H9 (cell line): Measurements from ENCODE around the gene NT5C2. TPM values are rescaled to one million over a fixed set of nuclear protein-coding genes. Genes with fewer than 3 reads are reported as not detected.

Source experiments
- DNase-seq: peaks from one replicate; pipeline ENCODE4 v3.0.0-alpha.2; 2017
- H2AFZ ChIP-seq: one replicate; pipeline ENCODE4 v1.6.1; 2013; ENCODE audit warnings: mild to moderate bottlenecking, low read length, control low read depth, moderate library complexity
- H2AK5ac ChIP-seq: 2 replicates; pipeline ENCODE4 v1.6.1; 2013; ENCODE audit warnings: low read length, control low read depth, mixed read lengths; ENCODE audit not compliant: insufficient read length
- H2BK120ac ChIP-seq: one replicate; pipeline ENCODE4 v1.6.1; 2013; ENCODE audit warnings: low read depth, mild to moderate bottlenecking, low read length, control low read depth, inconsistent platforms; ENCODE audit not compliant: poor library complexity, severe bottlenecking
- H2BK12ac ChIP-seq: 2 replicates; pipeline ENCODE4 v1.6.1; 2013; ENCODE audit warnings: low read length, control low read depth, mixed read lengths, low read depth; ENCODE audit not compliant: insufficient read length
- H2BK15ac ChIP-seq: 2 replicates; pipeline ENCODE4 v1.6.1; 2013; ENCODE audit warnings: low read depth, low read length, control low read depth
- H2BK20ac ChIP-seq: one replicate; pipeline ENCODE4 v1.6.1; 2013; ENCODE audit warnings: low read depth, mild to moderate bottlenecking, low read length, control low read depth, inconsistent platforms; ENCODE audit not compliant: poor library complexity, severe bottlenecking
- H2BK5ac ChIP-seq: 2 replicates; pipeline ENCODE4 v1.6.1; 2013; ENCODE audit warnings: low read length, control low read depth, mixed read lengths; ENCODE audit not compliant: insufficient read length
- H3K14ac ChIP-seq: 2 replicates; pipeline ENCODE4 v1.6.1; 2013; ENCODE audit warnings: low read length, control low read depth; ENCODE audit not compliant: insufficient read depth
- H3K18ac ChIP-seq: 2 replicates; pipeline ENCODE4 v1.6.1; 2013; ENCODE audit warnings: low read depth, mild to moderate bottlenecking, mixed read lengths, low read length, control low read depth; ENCODE audit not compliant: insufficient read length
- H3K23ac ChIP-seq: 2 replicates; pipeline ENCODE4 v1.6.1; 2013; ENCODE audit warnings: low read length, control low read depth, mixed read lengths, low read depth; ENCODE audit not compliant: insufficient read length
- H3K23me2 ChIP-seq: 2 replicates; pipeline ENCODE4 v1.6.1; 2013; ENCODE audit warnings: low read depth, mild to moderate bottlenecking, mixed read lengths, low read length, control low read depth; ENCODE audit not compliant: insufficient read length, poor library complexity, severe bottlenecking
- H3K27ac ChIP-seq: 2 replicates; pipeline ENCODE4 v1.5.1; 2013; ENCODE audit warnings: low read length, control low read depth, mixed read lengths, low read depth; ENCODE audit not compliant: insufficient read length
- H3K27me3 ChIP-seq: 2 replicates; pipeline ENCODE4 v1.6.1; 2013; ENCODE audit warnings: low read length, control low read depth, inconsistent platforms; ENCODE audit not compliant: insufficient read depth
- H3K4ac ChIP-seq: 2 replicates; pipeline ENCODE4 v1.6.1; 2013; ENCODE audit warnings: low read depth, mild to moderate bottlenecking, control low read depth, inconsistent platforms, low read length, moderate library complexity
- H3K4me1 ChIP-seq: 2 replicates; pipeline ENCODE4 v1.6.1; 2013; ENCODE audit warnings: low read length, control low read depth, inconsistent platforms; ENCODE audit not compliant: insufficient read depth
- H3K4me2 ChIP-seq: 2 replicates; pipeline ENCODE4 v1.6.1; 2013; ENCODE audit warnings: low read length, control low read depth, mixed read lengths; ENCODE audit not compliant: insufficient read length, insufficient read depth
- H3K56ac ChIP-seq: 2 replicates; pipeline ENCODE4 v1.6.1; 2013; ENCODE audit warnings: low read depth, mild to moderate bottlenecking, mixed read lengths, low read length, control low read depth; ENCODE audit not compliant: insufficient read length
- H3K79me1 ChIP-seq: 2 replicates; pipeline ENCODE4 v1.6.1; 2013; ENCODE audit warnings: low read depth, mild to moderate bottlenecking, moderate library complexity, low read length, control low read depth, inconsistent platforms; ENCODE audit not compliant: insufficient read depth, poor library complexity, severe bottlenecking
- H3K79me2 ChIP-seq: 2 replicates; pipeline ENCODE4 v1.6.1; 2013; ENCODE audit warnings: low read length, control low read depth, inconsistent platforms; ENCODE audit not compliant: insufficient read depth
- H3K9ac ChIP-seq: 2 replicates; pipeline ENCODE4 v1.6.1; 2013; ENCODE audit warnings: low read length, control low read depth, mixed read lengths; ENCODE audit not compliant: insufficient read length; ENCODE audit errors: extremely low read depth
- H3K9me3 ChIP-seq: one replicate; pipeline ENCODE4 v1.6.1; 2013; ENCODE audit warnings: low read depth, low read length, inconsistent platforms; ENCODE audit not compliant: control insufficient read depth
- H3T11ph ChIP-seq: one replicate; pipeline ENCODE4 v1.6.1; 2013; ENCODE audit warnings: mild to moderate bottlenecking, low read length, control low read depth, inconsistent platforms
- H4K20me1 ChIP-seq: one replicate; pipeline ENCODE4 v1.6.1; 2013; ENCODE audit not compliant: control insufficient read depth, insufficient read length, insufficient read depth
- H4K5ac ChIP-seq: 2 replicates; pipeline ENCODE4 v1.6.1; 2013; ENCODE audit warnings: low read depth, mild to moderate bottlenecking, mixed read lengths, low read length, control low read depth; ENCODE audit not compliant: insufficient read length
- H4K8ac ChIP-seq: replicated peaks from 2 replicates; pipeline ENCODE4 v1.6.1; 2013; ENCODE audit warnings: low read length, control low read depth, mixed read lengths, low read depth; ENCODE audit not compliant: insufficient read length
- H4K91ac ChIP-seq: 2 replicates; pipeline ENCODE4 v1.6.1; 2013; ENCODE audit warnings: low read depth, mild to moderate bottlenecking, moderate library complexity, mixed read lengths, low read length, control low read depth; ENCODE audit not compliant: insufficient read length
- H3K27ac Mint-ChIP-seq, 3 experiments: 2 replicates in 2 of 3; 3 replicates in 1 of 3; pipeline ENCODE4 v1.8.0; 2020 to 2021; ENCODE audit warnings: mixed read lengths in 3 of 3, mild to moderate bottlenecking in 1 of 3, moderate library complexity in 1 of 3
- H3K27me3 Mint-ChIP-seq: 2 replicates; pipeline ENCODE4 v1.8.0; 2021; ENCODE audit warnings: low read depth, mild to moderate bottlenecking, moderate library complexity, mixed read lengths
- H3K36me3 Mint-ChIP-seq, 3 experiments: 2 replicates in 2 of 3; 3 replicates in 1 of 3; pipeline ENCODE4 v1.8.0; 2020 to 2021; ENCODE audit warnings: low read depth in 3 of 3, mixed read lengths in 3 of 3; ENCODE audit not compliant: insufficient read depth in 1 of 3
- H3K4me1 Mint-ChIP-seq, 2 experiments: 2 replicates each; pipeline ENCODE4 v1.8.0; 2020; ENCODE audit warnings: mixed read lengths in 2 of 2
- H3K4me3 Mint-ChIP-seq, 2 experiments: 2 replicates in 1 of 2; 3 replicates in 1 of 2; pipeline ENCODE4 v1.8.0; 2020 to 2021; ENCODE audit warnings: mild to moderate bottlenecking in 2 of 2, mixed read lengths in 2 of 2, moderate library complexity in 1 of 2
- H3K9me3 Mint-ChIP-seq, 2 experiments: 2 replicates in 1 of 2; 3 replicates in 1 of 2; pipeline ENCODE4 v1.8.0; 2020; ENCODE audit warnings: mild to moderate bottlenecking in 2 of 2, mixed read lengths in 2 of 2, moderate library complexity in 1 of 2
- total RNA-seq: library from RNA; stranded (reverse); gene quantifications from 2 replicates; pipeline ENCODE4 v1.2.1, GENCODE V29; 2021
- TF ChIP-seq, protein P1 (sequence below): fragments of 200-600 bp; sonication (generic); conservative IDR thresholded peaks from 3 replicates; pipeline ENCODE4 v1.8.0; 2021; ENCODE audit warnings: antibody characterized with exemption, mild to moderate bottlenecking

Gene NT5C2
- total RNA-seq, 1 experiment from 2014 or later, result 69.6 TPM

GRCh38 chr10:103098240-103098639 lies 94.8 kb downstream of the NT5C2 start:
- no peak overlapping the region for H3K27ac ChIP-seq
- H3K4me1 Mint-ChIP-seq, result peaks cover 15% of the 10 kb centered on the region in 2 experiments
- no peak overlapping the region for H3T11ph ChIP-seq
- H3K9me3 Mint-ChIP-seq, result no peaks in the 10 kb centered on the region
- no peak overlapping the region for H2BK20ac ChIP-seq
- H3K4ac ChIP-seq, result no peak overlapping the region
- no peak overlapping the region for H3K27ac Mint-ChIP-seq
- no peak overlapping the region for H2BK15ac ChIP-seq
- H3K18ac ChIP-seq, result no peak overlapping the region
- no peak overlapping the region for H3K23ac ChIP-seq
- no peak for DNase-seq
- no peaks in the 10 kb centered on the region for H3K27me3 ChIP-seq
- TF ChIP-seq, protein P1, sequence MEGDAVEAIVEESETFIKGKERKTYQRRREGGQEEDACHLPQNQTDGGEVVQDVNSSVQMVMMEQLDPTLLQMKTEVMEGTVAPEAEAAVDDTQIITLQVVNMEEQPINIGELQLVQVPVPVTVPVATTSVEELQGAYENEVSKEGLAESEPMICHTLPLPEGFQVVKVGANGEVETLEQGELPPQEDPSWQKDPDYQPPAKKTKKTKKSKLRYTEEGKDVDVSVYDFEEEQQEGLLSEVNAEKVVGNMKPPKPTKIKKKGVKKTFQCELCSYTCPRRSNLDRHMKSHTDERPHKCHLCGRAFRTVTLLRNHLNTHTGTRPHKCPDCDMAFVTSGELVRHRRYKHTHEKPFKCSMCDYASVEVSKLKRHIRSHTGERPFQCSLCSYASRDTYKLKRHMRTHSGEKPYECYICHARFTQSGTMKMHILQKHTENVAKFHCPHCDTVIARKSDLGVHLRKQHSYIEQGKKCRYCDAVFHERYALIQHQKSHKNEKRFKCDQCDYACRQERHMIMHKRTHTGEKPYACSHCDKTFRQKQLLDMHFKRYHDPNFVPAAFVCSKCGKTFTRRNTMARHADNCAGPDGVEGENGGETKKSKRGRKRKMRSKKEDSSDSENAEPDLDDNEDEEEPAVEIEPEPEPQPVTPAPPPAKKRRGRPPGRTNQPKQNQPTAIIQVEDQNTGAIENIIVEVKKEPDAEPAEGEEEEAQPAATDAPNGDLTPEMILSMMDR, result no peak
- H3K56ac ChIP-seq, result no peak overlapping the region
- H2AK5ac ChIP-seq, result no peak overlapping the region
- no peak overlapping the region for H3K4me3 Mint-ChIP-seq
- H2BK12ac ChIP-seq, result no peak overlapping the region
- no peaks in the 10 kb centered on the region for H3K23me2 ChIP-seq
- H2BK120ac ChIP-seq, result no peak overlapping the region
- H3K9me3 ChIP-seq, result no peaks in the 10 kb centered on the region
- H2BK5ac ChIP-seq, result no peak overlapping the region
- H3K14ac ChIP-seq, result no peak overlapping the region
- peaks cover 10 to 62% (median 23%) of the 10 kb centered on the region in 3 experiments; a peak in 5 of 7 replicates for H3K36me3 Mint-ChIP-seq
- no peak overlapping the region for H4K91ac ChIP-seq
- H3K9ac ChIP-seq, result no peak overlapping the region
- no peak overlapping the region for H4K8ac ChIP-seq
- no peaks in the 10 kb centered on the region for H3K27me3 Mint-ChIP-seq
- peaks cover 4% of the 10 kb centered on the region for H3K4me1 ChIP-seq
- H2AFZ ChIP-seq, result no peak overlapping the region
- no peak overlapping the region for H4K5ac ChIP-seq
- no peaks in the 10 kb centered on the region for H3K79me2 ChIP-seq
- no peak overlapping the region for H3K4me2 ChIP-seq
- H4K20me1 ChIP-seq, result no peaks in the 10 kb centered on the region
- no peaks in the 10 kb centered on the region for H3K79me1 ChIP-seq
